Activated T-cell treated with anti-CD3 and anti-CD28 coated beads for 24 hours (primary cell): ENCODE data around the gene SPEG.

Source experiments
- DNase-seq: peaks from one replicate; pipeline ENCODE4 v3.0.0-alpha.2; 2020; ENCODE audit warnings: low read depth

Gene SPEG

GRCh38 chr2:219514196-219514761 lies 79.6 kb downstream of the SPEG start, which contains the start of gene ASIC4:
Gene ASIC4 (plus strand): TSS chr2:219514482. CDS start chr2:219514725, 243 bp downstream.
- DNase-seq: no peak

GRCh38 chr2:219514836-219515235 lies 80.2 kb downstream of the SPEG start:
- DNase-seq: no peak

GRCh38 chr2:219515874-219516629 lies 81.4 kb downstream of the SPEG start:
- DNase-seq: no peak

GRCh38 chr2:219516888-219517287 lies 82.2 kb downstream of the SPEG start:
- DNase-seq: no peak

- DNase-seq: no peak
Measured at GRCh38 chr2:219517954-219518778, 83.5 kb downstream of the SPEG start.

- DNase-seq: no peak
Measured at GRCh38 chr2:219519526-219519916, 84.9 kb downstream of the SPEG start.

- DNase-seq: no peak
Measured at GRCh38 chr2:219520079-219520478, 85.4 kb downstream of the SPEG start.

- DNase-seq: no peak
Measured at GRCh38 chr2:219521066-219521880, 86.6 kb downstream of the SPEG start.

GRCh38 chr2:219522111-219523030 lies 87.7 kb downstream of the SPEG start:
- DNase-seq: no peak

- DNase-seq: no peak
Measured at GRCh38 chr2:219523031-219523671, 88.5 kb downstream of the SPEG start.

GRCh38 chr2:219524817-219525216 lies 90.2 kb downstream of the SPEG start:
- DNase-seq: no peak

GRCh38 chr2:219525533-219526232 lies 91.0 kb downstream of the SPEG start:
- no peak for DNase-seq

- no peak for DNase-seq
Measured at GRCh38 chr2:219526320-219527075, 91.9 kb downstream of the SPEG start.

- DNase-seq: no peak
Measured at GRCh38 chr2:219527076-219527394, 92.4 kb downstream of the SPEG start.

GRCh38 chr2:219527472-219527871 lies 92.8 kb downstream of the SPEG start:
- no peak for DNase-seq

- DNase-seq: peak; percentile 83
Measured at GRCh38 chr2:219530048-219530963, 95.7 kb downstream of the SPEG start.

- no peak for DNase-seq
Measured at GRCh38 chr2:219531639-219532377, 97.2 kb downstream of the SPEG start.

GRCh38 chr2:219532378-219532649 lies 97.7 kb downstream of the SPEG start:
- no peak for DNase-seq
